ENCODE measurements around the gene TRAK2.
"Not testable (repeated sequence)": the region's sequence is repeated elsewhere in the genome, so short reads cannot be mapped to it uniquely, and the experiment has no call there.

TRAK2 gene, protein sequence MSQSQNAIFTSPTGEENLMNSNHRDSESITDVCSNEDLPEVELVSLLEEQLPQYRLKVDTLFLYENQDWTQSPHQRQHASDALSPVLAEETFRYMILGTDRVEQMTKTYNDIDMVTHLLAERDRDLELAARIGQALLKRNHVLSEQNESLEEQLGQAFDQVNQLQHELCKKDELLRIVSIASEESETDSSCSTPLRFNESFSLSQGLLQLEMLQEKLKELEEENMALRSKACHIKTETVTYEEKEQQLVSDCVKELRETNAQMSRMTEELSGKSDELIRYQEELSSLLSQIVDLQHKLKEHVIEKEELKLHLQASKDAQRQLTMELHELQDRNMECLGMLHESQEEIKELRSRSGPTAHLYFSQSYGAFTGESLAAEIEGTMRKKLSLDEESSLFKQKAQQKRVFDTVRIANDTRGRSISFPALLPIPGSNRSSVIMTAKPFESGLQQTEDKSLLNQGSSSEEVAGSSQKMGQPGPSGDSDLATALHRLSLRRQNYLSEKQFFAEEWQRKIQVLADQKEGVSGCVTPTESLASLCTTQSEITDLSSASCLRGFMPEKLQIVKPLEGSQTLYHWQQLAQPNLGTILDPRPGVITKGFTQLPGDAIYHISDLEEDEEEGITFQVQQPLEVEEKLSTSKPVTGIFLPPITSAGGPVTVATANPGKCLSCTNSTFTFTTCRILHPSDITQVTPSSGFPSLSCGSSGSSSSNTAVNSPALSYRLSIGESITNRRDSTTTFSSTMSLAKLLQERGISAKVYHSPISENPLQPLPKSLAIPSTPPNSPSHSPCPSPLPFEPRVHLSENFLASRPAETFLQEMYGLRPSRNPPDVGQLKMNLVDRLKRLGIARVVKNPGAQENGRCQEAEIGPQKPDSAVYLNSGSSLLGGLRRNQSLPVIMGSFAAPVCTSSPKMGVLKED

DNA sequence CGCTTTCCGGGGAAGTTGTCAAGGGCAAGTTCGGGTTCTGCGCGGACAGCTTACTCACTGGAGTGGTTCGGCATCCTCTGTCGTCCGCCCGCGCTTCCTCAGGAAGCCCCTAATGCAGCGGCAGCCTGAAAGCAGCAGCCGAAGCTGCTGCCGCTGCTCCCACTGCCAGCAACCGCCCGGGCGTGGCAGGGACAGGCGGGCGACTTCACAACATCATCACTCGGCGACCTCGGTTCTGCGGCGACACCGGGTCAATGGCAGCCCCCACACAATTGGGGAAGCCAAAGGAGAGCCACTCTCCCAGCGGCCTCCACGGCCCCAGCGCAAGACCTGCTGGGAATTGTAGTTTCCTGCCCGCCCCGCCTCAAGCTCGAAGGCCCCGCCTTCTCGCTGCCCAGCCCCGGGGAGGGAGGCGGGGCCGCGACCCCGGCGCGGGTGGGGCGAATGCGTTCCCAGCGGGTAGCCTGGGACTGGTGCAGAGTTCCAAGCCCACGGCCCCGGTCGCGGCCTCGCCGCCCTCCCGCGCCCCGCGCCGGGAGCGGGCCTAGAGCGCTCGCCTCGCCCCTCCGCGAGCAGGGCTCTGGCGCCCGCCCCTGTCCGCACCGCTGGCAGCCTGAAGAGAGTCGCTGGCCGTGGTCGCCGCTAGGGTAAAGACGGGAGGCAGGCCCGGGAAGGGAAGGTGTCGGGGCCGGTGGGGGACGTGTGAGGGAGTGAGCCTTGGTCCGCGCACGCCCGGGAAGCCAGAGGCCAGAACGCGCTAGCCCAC, at the start of gene TRAK2, which contains the start of gene STRADB:
TRAK2 (minus strand) TSS at position 167 of the 766 bp plus-strand sequence. CDS start 30,951 bp downstream, outside the sequence.
STRADB (plus strand) TSS at position 449 of the 766 bp plus-strand sequence. CDS start 3,101 bp downstream, outside the sequence.
- DNase-seq (ENCODE audit: low read depth in 2 of 2) = peak; percentile 89 to 90

DNA sequence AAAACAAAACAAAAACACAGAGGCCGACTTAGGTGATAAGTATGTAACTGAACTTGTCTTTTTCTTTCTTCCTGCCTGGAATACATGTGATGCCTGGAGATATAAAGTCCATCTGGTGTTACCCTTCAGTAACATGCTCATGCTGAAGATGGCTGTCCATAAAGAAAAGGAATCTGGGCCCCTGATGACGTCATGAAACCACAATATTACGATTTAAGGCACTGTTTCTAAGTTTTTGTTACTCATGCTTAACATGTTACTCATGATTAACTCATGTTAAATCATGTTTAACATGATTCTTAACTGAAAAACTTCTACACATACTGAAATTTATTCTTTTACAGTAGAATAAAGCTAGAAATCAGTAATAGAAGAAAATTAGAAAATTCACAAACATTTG, 49.3 kb upstream of the TRAK2 start:
- no peak for DNase-seq (ENCODE audit: low read depth in 2 of 2)

DNA sequence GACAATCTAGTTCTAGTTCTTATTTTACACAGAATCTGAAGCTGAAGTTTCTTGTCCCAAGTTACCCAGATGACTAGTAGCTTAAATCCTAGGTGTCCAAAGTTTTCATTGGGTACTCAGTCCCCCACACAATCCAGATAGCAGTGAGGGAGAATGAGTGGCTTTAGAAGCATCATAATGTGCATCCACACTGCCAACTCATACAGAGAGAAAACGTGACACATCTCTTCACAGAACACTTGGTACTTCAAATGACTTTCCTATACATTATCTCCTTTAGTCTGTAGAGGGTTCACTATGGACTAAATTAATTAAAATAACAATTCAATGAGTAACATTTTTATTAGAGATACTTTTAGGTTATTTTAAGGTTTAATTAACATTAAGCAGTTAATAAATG, 45.5 kb upstream of the TRAK2 start:
- no peak for DNase-seq (ENCODE audit: low read depth in 2 of 2)

DNA sequence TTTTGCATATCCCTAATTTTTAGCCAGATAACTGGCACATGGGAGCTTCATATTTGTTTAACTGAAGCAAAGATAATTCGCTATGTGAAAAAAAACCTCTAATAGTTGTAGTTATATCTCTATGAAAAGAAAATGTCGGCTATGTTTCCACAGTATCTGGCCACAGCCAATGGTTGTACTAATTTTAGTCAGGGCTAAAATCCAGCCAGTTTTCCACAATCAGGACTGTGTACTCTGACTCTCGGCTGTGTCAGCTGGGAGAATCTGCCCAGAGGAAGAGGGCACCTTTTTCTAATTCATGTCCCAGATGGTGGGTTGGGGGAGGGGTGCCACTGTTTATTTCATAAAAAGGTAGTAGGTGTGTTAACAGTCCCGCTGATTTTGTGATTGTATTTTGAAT, 39.0 kb upstream of the TRAK2 start:
- DNase-seq (ENCODE audit: low read depth in 2 of 2) = no peak

DNA sequence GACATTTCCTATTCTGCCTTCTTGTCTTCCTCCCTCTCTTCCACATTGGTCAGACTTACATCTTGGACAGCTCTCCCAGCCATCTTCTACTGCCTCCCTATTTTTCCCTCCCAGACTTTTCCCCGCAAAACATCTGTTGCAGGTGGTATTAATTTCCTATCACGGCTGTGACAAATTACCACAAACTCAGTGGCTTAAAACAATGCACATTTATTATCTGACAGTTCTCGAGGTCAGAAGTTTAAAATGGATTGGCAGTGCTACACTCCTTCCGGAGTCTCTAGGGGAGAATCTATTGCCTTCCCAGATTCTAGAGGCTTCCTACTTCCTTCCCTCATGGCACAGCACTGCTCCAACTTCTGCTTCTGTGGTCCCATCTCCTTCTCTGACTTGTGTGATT, 33.5 kb upstream of the TRAK2 start:
- no peak for DNase-seq (ENCODE audit: low read depth in 2 of 2)

DNA sequence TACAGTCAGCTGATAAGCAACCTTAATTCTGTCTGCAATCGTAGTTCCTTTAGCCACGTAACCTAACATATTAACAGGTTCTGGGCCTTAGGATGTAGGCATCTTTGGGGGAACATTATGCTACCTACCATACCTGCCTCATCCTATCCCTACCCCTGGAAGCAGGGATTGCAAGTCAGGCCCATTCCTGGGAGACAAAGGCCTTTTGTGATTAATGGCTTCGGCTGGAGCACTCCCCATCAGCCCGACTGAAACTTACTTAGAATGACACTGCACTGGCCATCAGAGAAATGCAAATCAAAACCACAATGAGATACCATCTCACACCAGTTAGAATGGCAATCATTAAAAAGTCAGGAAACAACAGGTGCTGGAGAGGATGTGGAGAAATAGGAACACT, 32.5 kb upstream of the TRAK2 start:
- DNase-seq (ENCODE audit: low read depth in 2 of 2) = not testable (repeated sequence)

DNA sequence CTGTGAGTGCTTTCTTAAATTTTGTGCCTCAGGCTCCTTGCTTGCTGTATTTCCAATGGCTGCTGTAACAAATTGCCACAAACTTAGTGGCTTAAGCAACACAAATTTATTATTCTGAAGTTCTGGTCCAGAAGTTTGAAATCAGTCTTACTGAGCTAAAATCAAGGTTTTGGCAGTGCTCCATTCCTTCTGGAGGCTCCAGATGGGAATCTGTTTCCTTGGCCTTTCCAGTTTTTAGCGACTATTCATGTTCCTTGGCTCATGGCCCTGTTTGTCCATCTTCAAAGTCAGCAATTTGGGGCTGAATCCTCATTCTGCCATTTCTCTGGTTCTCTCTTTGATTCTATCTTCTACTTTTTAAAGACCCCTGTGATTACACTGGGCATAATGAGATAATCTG, 32.1 kb upstream of the TRAK2 start:
- no peak for DNase-seq (ENCODE audit: low read depth in 2 of 2)

DNA sequence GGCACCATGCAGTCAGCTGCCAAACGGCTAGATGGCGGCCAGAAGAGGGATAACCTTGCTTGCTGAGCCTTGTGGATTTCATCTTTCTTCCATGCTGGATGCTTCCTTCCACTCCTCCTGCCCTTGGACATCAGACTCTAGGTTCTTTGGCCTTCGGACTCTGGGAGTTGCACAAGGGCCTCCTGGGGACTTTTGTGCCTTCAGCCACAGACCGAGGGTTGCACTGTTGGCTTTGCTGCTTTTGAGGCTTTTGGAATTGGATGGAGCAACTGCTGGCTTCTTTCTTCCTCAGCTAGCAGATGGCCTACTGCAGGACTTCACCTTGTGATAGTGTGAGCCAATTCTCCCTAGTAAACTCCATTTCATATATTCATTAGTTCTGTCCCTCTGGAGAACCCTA, 31.3 kb upstream of the TRAK2 start:
- DNase-seq (ENCODE audit: low read depth in 2 of 2) = no peak

DNA sequence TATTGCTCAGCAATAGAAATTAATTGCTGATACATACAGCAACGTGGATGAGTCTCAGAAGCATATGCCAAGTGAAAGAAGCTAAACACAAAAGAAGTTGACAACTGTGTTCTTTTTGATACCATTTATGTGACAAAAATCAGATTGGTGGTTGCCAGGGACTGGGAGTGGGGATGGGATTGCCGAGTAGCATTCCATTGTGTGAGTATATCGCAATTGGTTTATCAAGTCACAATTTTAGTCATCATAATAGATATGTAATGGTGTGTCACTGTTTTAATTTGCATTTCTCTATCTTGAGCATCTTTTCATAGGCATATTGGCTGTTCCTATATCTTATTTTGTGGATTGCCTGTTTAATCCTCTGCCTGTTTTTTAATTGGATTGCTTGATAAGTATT, 21.2 kb upstream of the TRAK2 start:
- DNase-seq (ENCODE audit: low read depth in 2 of 2) = no peak

DNA sequence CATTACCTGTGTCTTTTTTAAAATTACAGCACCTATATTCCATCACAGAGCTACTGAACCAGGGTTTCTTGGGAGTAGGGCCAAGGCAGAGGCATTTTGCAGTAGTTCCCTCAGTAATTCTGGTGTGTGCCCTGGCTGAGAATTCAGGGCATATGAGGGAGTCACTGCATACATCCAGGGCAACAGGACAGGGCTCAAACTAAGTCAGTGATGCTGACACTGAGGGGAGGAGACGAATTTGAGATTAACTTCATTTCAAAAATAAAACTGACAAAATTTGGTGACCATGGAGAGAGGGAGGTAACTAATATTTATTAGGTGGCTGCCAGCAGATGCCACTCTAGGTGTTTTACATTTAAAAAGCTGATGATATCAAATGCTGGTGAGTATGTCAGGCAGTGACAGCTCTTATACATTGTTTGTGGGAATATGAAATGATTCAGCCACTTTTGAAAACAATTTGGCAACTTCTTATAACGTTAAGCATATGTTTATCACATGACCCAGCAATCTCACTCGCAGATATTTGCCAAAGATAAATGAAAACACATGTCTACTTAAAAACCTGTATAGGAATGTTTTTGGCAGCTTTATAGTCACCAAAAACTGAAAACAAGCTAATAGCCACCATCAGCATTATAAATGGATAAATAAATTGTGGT, 20.6 kb upstream of the TRAK2 start:
- DNase-seq (ENCODE audit: low read depth in 2 of 2) = no peak

DNA sequence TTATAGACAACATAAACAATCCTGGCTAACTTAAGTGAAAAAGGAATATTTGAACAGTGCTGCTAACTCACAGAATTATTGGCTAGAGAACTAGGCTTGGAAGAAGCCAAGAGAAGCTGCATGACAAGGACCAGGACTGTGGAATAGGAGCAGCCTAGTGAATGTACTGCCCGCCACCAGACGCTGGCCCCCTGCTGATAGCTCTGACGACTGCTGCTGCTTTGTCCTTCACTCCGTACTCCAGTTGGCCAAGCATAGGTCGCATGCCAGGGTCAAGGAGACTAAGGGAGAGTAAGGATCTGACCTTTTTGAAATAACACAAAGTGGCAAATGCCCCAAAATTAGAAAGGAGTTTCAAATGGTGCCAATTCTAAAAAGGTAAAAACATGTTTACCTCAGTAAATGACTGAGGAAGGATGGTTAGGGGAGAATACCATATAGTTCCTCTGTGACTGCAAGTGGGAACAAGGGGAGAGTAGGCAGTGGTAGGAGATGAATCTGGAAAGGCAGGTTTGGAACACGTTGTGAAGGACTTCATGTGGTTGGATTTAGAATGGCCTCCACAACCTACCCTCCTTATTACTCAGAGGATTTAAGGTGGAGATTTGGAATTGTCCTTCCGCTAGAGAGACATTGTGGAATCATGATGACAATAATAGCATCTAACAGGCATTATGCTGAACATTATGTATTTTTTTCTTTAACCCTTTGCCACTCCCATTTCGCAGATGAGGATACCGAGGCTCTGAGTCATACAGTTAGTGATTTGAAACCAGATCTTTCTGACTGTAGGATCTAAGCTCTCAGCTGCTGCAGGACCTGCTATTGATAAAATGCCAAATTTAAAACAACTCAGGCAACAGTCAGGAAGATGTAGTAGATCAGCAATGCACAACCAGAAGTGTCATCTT, 19.8 kb upstream of the TRAK2 start:
- no peak for DNase-seq (ENCODE audit: low read depth in 2 of 2)

DNA sequence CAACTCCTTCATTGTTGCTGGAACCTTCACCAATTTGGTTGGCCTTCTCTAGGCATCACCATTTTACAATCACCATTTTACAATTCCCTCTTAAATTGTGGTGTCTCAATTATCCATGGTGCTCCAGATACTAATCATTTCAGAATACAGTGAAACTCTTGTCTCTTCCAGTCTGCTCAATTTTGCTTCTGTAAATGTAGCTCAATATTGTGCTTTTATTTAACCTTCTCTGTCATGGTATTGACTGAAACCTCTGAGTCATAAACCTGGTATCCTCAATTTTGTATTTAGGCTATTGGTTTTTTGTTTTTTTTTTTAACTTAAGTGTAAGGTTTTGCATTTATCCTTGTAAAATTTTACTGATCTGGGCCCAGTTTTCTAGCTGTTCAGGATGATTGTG, 16.4 kb upstream of the TRAK2 start:
- DNase-seq (ENCODE audit: low read depth in 2 of 2) = no peak

DNA sequence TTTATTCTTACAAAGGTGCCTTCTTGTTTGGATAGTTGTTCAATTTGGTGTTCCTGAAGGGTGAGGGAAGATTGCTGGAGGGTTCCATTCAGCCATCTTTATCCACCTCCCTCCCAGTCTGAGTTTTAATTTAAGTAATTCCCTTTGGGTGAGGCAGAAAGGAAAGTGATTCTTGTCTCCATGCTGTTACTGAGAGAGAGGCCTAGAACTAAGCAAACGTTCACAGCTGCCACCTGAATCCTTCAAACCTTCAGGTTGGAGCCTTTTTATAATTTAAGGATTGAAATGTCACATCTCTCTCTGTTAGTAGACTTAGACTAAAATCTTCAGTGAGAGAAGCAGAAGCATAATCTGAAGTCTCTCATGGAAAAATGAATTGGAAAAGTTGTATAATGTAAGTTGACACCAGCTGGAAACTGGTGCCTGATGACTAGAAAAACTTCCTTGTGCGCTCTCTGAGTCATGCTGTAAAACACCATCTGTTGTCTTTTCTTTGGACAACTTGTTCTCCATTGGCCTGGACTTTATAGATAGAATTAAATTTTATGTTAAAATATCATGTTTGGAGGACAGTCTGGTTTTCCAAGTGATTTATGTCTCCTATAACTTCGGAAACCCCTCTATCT, 14.9 kb upstream of the TRAK2 start:
- DNase-seq (ENCODE audit: low read depth in 2 of 2) = no peak

DNA sequence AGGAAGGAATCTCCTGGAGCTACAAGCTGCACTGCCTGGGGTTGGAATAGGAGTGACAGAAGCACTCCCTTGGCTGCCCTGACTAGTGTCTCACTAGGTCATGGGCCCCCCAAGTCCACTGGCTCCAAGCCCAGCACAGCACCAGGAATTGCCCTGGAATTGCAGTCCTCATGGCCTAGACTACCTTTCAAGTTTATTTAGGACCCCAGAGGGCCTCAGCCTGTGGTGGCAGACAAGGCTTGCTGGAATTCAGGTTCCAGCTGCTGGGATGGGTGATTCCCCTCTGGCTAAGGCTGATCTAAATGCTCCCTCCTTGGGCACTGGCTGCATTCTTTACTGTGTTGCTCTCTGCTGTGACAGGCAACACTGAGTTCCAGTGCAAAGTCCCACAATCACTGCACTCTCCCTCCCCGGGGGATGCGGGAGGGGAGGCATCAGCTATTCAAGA, 14.3 kb upstream of the TRAK2 start:
- no peak for DNase-seq (ENCODE audit: low read depth in 2 of 2)

DNA sequence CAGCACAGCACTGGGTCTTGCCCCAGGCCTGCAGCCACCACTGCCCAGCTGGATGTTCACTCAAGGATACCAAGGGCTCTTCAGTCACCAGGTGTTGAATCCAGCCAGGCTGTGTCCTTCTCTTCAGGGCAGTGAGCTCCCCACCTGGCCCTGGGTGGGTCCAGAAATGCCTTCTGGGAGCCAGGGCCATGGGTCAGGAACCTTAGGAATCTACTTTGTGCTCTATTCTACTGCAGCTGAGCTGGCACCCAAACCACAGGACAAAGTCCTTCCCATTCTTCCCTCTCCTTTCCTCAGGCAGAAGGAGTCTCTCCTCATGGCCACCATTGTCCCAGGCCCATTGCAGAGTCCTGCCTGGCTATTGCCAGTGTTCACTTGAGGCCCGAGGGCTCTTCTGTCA, 13.3 kb upstream of the TRAK2 start:
- DNase-seq (ENCODE audit: low read depth in 2 of 2) = no peak

DNA sequence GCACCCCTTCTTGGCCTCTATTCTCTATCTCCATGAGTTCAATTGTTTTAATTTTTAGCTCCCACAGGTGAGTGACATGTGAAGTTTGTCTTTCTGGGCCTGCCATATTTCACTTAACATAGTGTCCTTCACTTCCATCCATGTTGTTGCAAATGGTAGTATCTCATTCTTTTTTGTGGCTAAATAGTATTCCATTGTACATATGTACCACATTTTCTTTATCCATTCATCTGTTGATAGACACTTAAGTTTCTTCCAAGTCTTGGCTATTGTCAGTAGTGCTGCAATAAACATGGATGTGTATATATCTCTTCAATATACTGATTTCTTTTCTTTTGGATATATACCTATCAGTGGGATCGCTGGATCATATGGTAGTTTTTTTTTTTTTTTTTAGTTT, 9.3 kb upstream of the TRAK2 start:
- DNase-seq (ENCODE audit: low read depth in 2 of 2) = no peak

DNA sequence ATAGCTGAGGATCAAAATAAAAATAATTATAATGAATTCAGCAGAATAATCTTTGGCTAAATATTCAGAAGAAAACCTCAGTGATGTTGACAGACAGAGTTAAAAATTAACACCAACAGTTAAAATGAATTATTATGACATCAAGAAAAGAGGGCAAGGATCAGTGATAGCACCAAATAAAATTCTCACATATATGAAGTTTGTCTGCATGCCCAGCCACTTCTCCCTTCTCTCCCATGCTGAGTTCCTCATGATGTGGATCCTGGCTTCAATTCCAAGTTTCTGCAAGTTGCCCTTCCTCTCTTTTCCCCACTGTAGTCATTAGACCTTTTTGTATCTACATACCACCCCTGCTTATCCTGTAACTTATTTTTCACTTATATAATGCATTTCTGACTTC, 7.1 kb upstream of the TRAK2 start:
- DNase-seq (ENCODE audit: low read depth in 2 of 2) = no peak

DNA sequence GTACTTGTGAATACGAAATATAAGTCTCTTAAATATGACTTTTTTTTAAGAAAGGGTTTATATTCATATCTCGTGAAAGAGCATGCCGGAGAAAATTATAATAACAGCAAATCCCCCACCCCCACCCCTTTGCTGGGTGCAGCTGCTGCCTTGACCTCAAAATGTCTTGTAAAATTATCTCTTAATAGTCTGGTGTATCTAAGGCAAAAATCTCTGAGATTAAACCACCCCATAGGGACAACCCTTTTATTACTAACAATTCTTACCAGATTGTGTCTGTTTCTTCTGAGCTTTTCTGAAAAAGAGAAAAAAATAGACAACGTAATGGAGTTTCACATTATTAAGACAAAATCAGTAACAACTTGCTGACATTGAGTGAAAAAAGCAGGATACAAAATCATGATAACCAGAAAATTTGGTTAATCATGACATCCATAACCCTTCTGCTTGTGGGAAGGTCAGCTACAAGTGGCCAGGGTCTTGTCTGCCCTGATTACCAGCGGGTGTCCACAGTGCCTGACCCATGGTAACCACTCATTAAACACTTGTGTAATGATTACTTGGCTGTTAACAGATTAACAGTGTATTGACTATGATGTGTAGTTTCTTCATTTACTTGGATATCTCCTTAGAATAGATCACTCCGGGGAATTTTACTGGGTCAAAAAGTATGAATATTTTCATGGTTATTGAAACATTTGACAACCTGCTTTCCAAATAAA, 1.8 kb upstream of the TRAK2 start:
- DNase-seq (ENCODE audit: low read depth in 2 of 2) = no peak
